ENCODE measurements around the gene MYBPH.

Gene MYBPH

GRCh38 chr1:203171341-203172183 is 4.1 kb downstream of the MYBPH start:
- Histone ChIP-seq H3K27ac (ENCODE audit: poor library complexity, severe bottlenecking) (no peak overlapping the region), H3K4me3 (ENCODE audit: severe bottlenecking) (no peak overlapping the region), H3K9me3 (ENCODE audit: severe bottlenecking) (no peaks in the 10 kb centered on the region), H3K36me3 (ENCODE audit: low read depth) (no peaks in the 10 kb centered on the region), H3K4me1 (ENCODE audit: insufficient read depth, poor library complexity, severe bottlenecking) (no peaks in the 10 kb centered on the region), H3K27me3 (ENCODE audit: insufficient read depth, poor library complexity, severe bottlenecking) (no peaks in the 10 kb centered on the region)
- no peak for DNase-seq (ENCODE audit: low spot score)
- ATAC-seq (ENCODE audit: low read depth): no peak
- TF ChIP-seq CTCF (IDR thresholded peaks at IDR 0.05; ENCODE audit: poor library complexity, severe bottlenecking): no peak

GRCh38 chr1:203170625-203171330 is 4.8 kb downstream of the MYBPH start:
- ATAC-seq (ENCODE audit: low read depth): peak; percentile 20; the same call in 1 of the 3 replicates
- Histone ChIP-seq H3K27me3 (ENCODE audit: insufficient read depth, poor library complexity, severe bottlenecking) (no peaks in the 10 kb centered on the region), H3K36me3 (ENCODE audit: low read depth) (no peaks in the 10 kb centered on the region), H3K4me3 (ENCODE audit: severe bottlenecking) (no peak overlapping the region), H3K4me1 (ENCODE audit: insufficient read depth, poor library complexity, severe bottlenecking) (no peaks in the 10 kb centered on the region), H3K27ac (ENCODE audit: poor library complexity, severe bottlenecking) (no peak overlapping the region), H3K9me3 (ENCODE audit: severe bottlenecking) (no peaks in the 10 kb centered on the region)
- no peak for TF ChIP-seq CTCF (IDR thresholded peaks at IDR 0.05; ENCODE audit: poor library complexity, severe bottlenecking)
- DNase-seq (ENCODE audit: low spot score): no peak

GRCh38 chr1:203169770-203170520 is 5.7 kb downstream of the MYBPH start:
- TF ChIP-seq CTCF (IDR thresholded peaks at IDR 0.05; ENCODE audit: poor library complexity, severe bottlenecking): no peak
- ATAC-seq (ENCODE audit: low read depth) (no peak), DNase-seq (ENCODE audit: low spot score) (no peak)
- Histone ChIP-seq H3K27ac (ENCODE audit: poor library complexity, severe bottlenecking) (no peak overlapping the region), H3K9me3 (ENCODE audit: severe bottlenecking) (no peaks in the 10 kb centered on the region), H3K36me3 (ENCODE audit: low read depth) (no peaks in the 10 kb centered on the region), H3K27me3 (ENCODE audit: insufficient read depth, poor library complexity, severe bottlenecking) (no peaks in the 10 kb centered on the region), H3K4me1 (ENCODE audit: insufficient read depth, poor library complexity, severe bottlenecking) (no peaks in the 10 kb centered on the region), H3K4me3 (ENCODE audit: severe bottlenecking) (no peak overlapping the region)

- no peak overlapping the region for H3K27ac ChIP-seq (ENCODE audit: poor library complexity, severe bottlenecking)
- H3K36me3 ChIP-seq (ENCODE audit: low read depth): no peaks in the 10 kb centered on the region
- no peaks in the 10 kb centered on the region for H3K9me3 ChIP-seq (ENCODE audit: severe bottlenecking)
- ATAC-seq (ENCODE audit: low read depth): no peak
- TF ChIP-seq CTCF (IDR thresholded peaks at IDR 0.05; ENCODE audit: poor library complexity, severe bottlenecking): no peak
- DNase-seq (ENCODE audit: low spot score): no peak
- H3K27me3 ChIP-seq (ENCODE audit: insufficient read depth, poor library complexity, severe bottlenecking): no peaks in the 10 kb centered on the region
- no peaks in the 10 kb centered on the region for H3K4me1 ChIP-seq (ENCODE audit: insufficient read depth, poor library complexity, severe bottlenecking)
- H3K4me3 ChIP-seq (ENCODE audit: severe bottlenecking): no peak overlapping the region
Measured at GRCh38 chr1:203168991-203169390, 6.6 kb downstream of the MYBPH start.

Measured in RWPE2 (cell line).